HUDEP-2 (cell line): ENCODE measurements around the gene SLC33A1.
A peak's percentile ranks its signal among the peaks of the same experiment; 100 is the strongest.
"Not testable (repeated sequence)": the region's sequence is repeated elsewhere in the genome, so short reads cannot be mapped to it uniquely, and the experiment has no call there.

Source experiments
- DNase-seq, 76 experiments: peaks; one replicate each; lab custom pipeline; 2025; ENCODE audit not compliant: unreplicated experiment in 76 of 76; lab: John Stamatoyannopoulos, UW

Gene SLC33A1

GRCh38 chr3:155862290-155862982, 8.2 kb upstream of the SLC33A1 start:
- peak in 45 of 76 experiments; percentile 4 to 73 (median 34) for DNase-seq

- DNase-seq, result no peak
These were observed 7.4 kb upstream of the SLC33A1 start for GRCh38 chr3:155861476-155862183.

DNA sequence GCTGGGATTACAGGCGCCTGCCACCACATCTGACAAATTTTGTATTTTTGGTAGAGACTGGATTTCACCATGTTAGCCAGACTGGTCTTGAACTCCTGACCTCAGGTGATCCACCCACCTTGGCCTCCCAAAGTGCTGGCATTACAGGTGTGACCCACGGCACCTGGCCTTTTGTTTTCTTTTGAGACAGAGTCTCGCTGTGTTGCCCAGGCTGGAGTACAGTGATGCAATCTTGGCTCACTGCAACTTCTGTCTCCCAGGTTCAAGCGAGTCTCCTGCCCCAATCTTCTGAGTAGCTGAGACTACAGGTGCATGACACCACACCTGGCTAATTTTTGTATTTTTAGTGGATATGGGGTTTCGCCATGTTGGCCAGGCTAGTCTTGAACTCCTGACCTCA, 6.2 kb upstream of the SLC33A1 start:
- not testable (repeated sequence) for DNase-seq

GRCh38 chr3:155859859-155860258, 5.6 kb upstream of the SLC33A1 start:
- DNase-seq, result peak in 17 of 76 experiments; percentile 7 to 54 (median 22)

DNA sequence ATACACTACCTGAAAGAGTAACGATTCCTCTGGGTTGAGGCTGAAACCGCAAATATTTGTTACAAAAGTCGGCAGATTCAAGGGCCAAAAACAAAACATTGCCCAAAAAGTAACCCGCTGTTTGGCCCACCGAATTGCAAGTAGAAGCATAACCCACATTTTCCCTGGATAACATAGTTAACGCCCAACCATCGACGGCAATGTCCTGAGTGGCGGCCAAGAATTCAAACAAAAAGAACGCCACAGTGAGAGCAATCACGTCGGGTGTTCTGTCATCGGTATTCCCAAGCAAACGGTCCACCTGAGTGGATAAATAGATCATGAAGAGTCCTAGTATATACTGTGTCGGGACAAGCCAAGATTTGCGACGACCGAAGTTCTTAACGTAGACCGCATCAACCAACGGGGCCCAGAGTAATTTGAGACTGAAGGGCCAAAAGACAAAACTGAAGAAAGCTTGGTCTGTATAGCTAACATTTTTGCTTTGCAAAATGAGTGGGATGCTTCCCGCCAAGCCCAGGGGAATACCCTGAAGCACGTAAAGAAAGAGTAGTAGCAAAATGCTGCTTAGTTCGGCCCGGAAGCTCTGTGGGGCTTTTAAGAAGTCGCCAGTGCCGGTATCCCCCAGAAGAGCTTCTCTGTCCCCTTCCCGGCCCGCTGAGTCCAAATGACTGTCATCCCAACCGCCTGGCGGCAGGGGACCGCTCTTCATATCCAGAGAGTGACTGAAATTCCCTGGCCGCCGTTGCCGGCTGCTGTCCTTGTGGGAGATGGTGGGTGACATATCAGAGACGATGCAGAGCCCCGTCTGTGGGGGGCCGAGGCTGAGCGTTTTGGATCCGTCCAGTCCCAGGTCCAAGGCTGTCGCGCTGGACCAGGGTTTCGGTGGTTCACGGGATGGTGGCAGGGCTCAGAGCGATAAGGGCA, 750 bp downstream of the SLC33A1 start:
- peak in 22 of 76 experiments; percentile 3 to 56 (median 35) for DNase-seq

GRCh38 chr3:155852341-155852740, 1.9 kb downstream of the SLC33A1 start:
- DNase-seq, result no peak

GRCh38 chr3:155849404-155849803, 4.8 kb downstream of the SLC33A1 start:
- DNase-seq, result not testable (repeated sequence)

GRCh38 chr3:155847993-155848392, 6.2 kb downstream of the SLC33A1 start:
- DNase-seq, result no peak

DNA sequence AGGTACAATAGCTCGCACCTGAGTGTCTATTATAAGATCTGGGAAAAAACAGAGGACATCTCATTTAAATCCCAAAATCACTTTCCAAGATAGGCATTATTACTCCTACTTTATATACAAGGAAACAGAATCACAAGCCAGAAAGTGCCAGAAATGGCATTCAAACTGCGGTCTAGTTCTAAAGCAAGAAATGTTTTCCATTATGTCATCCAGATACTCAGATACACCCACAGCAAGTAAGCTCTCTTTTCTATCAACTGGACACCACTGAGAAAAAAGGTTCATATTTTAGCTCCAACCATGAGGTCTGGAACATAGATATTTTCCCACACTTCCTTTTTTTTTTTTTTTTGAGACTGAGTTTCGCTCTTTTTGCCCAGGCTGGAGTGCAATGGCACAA, 8.1 kb downstream of the SLC33A1 start:
- DNase-seq, result peak in 3 of 76 experiments; percentile 7 to 20 (median 11)

GRCh38 chr3:155843569-155843968, 10.7 kb downstream of the SLC33A1 start:
- DNase-seq, result no peak

- DNase-seq, result no peak
These were observed 18.7 kb downstream of the SLC33A1 start for GRCh38 chr3:155835341-155836071.

- DNase-seq, result peak in 73 of 76 experiments; percentile 26 to 87 (median 70)
These were observed 25.6 kb downstream of the SLC33A1 start for GRCh38 chr3:155828490-155829098.

DNA sequence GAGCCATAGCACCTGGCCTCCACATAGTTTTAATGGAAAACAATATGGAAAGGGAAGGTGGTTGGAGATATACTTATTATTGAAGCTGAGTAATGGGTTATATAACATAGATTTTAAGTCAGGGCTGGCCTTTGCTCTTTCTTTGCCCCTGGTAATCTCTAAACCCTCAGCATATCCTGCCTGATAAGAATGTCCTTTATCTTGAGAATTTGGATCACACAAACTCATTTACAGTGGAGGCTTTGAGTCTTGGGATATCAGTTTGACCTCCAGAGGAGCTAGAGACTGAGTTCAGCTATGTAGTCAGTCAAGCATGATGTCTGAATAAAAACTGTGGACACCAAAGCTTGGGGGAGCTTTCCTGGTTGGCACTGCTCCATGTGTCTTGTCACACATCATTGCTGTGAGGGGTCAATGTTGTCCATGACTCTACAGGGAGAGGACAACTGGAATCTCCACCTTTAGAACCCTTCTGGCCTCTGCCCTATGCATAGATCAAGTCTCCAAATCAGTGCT, 39.1 kb downstream of the SLC33A1 start:
- peak in 9 of 76 experiments; percentile 19 to 42 (median 26) for DNase-seq

GRCh38 chr3:155813224-155813623, 41.0 kb downstream of the SLC33A1 start:
- not testable (repeated sequence) for DNase-seq

GRCh38 chr3:155809181-155809580, 45.0 kb downstream of the SLC33A1 start:
- no peak for DNase-seq

DNA sequence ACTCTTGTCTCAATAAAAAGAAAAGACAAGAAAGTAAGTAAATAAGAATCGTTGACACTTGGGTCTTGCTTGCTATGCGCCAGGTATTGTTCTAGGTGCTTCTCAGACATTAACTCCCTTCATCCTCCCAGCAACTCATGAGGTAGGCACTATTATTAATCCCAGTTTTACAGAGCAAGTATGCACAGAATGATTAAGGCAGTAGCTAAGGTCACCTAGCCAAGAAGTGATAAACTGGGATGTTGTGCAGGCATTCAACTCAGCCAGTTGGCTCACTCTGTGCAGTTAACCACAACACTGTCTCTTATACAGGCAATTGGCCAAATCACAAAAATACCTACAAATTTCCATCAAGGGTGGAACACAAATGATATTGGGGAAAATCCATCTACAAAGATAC, 46.4 kb downstream of the SLC33A1 start:
- no peak for DNase-seq

DNA sequence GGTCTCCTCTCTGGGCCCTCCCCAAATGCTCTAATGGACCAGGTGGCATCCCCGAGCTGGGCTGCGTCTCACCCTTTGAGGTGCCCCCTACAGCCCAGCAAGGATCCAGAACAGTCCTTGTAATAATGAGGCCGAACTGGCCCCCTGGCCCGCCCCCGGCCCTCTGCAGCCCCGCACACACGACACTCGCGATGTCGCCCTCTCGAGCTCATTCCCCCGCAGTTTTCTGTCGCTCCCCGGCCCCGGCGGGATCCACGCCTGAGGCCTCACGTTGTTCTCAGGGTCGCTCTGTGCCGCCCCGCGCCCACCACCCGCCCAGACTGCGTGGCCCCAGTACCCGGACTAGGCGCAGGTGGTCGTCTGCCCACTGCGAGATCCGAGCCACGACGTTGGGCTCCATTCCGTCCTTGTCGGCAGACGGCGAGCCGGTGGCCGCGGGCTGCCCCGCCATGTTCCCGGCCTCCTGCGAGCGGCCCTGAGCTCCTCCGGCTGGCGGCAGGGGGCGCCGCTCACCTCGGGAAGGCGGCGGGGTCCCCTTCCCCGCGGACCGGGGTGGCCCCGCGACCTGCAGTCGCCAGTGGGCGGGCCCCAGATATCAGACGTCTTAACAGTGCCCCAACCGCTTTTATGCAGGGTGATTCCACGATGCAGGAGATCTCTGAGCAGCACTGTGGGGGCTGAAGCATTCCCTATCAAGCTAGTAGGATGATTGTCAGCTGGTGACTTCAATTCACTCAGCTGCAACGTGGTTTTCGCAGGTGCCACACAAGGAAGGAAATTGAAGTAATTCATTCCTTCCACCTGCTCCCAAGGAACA, 48.2 kb downstream of the SLC33A1 start, which contains the start of gene C3orf33:
Gene C3orf33, minus strand, starts transcription at position 477 of the 817 bp plus-strand sequence. Its CDS starts 26 bp downstream, at position 451.
- peak in 75 of 76 experiments; percentile 21 to 93 (median 70) for DNase-seq

DNA sequence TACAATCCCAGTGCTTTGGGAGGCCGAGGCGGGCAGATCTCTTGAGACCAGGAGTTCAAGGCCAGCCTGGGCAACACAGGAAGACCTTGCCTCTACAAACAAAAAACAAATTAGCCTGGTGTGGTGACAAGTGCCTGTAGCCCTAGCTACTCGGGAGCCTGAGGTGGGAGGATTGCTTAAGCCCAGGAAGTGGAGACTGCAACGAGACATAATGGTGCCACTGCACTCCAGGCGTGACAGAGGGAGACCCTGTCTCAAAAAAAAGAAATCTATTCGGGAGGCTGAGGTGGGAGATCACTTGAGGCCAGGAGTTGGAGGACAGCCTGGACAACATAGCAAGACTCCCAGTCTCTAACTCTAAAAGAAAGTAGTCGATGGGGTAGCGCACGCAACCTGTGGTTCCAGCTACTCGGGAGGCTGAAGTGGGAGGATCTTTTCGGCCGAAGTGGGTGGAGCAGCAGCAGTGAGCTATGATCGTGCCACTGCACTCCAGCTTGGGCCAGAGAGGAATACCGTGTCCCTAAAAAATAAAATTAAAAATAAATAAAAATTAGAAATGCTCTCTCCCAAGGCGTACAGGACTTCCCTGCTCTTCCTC, 48.9 kb downstream of the SLC33A1 start:
- peak in 30 of 76 experiments; percentile 4 to 57 (median 36) for DNase-seq
